IMR-90 (cell line): ENCODE measurements around the gene OLIG3. TPM values are rescaled to one million over a fixed set of nuclear protein-coding genes. Genes with fewer than 3 reads are reported as not detected.

ENCODE experiments used
- ATAC-seq: fragments of 200-7000 bp; cut with Tn5 transposase; 2 replicates; pipeline ENCODE4 v1.9.1; 2020; ENCODE audit warnings: low read depth, mild to moderate bottlenecking, moderate library complexity
- BruUV-seq: library from RNA; stranded (reverse); fragments of 400-500 nt; replicated peaks from 2 replicates; lab custom pipeline; 2021; lab: Mats Ljungman, UMichigan
- CTCF ChIA-PET: fragments of 300-600 bp; formaldehyde crosslinking; extraction: SDS; loops from one replicate; lab custom pipeline; 2021; ENCODE audit warnings: antibody characterized with exemption; lab: Yijun Ruan, JAX
- POLR2A ChIA-PET: fragments of 300-600 bp; sonication (Branson Sonifier 250); formaldehyde crosslinking; loops from one replicate; lab custom pipeline; 2022; ENCODE audit warnings: antibody characterized with exemption; ENCODE audit not compliant: unreplicated experiment; lab: Charles Lee
- DNase-seq: peaks from one replicate; pipeline ENCODE4 v3.0.0; 2013
- H2AFZ ChIP-seq: replicated peaks from 2 replicates; pipeline ENCODE3; 2013; ENCODE audit warnings: low read length, mild to moderate bottlenecking; ENCODE audit not compliant: poor library complexity
- H2AK5ac ChIP-seq: 2 replicates; pipeline ENCODE4 v1.6.1; 2013; ENCODE audit warnings: low read depth, low read length, inconsistent platforms
- H2AK9ac ChIP-seq: replicated peaks from 2 replicates; pipeline ENCODE3; 2013; ENCODE audit warnings: mild to moderate bottlenecking, low read depth, low read length, moderate library complexity; ENCODE audit not compliant: poor library complexity
- H2BK120ac ChIP-seq: 2 replicates; pipeline ENCODE4 v1.6.1; 2013; ENCODE audit warnings: low read depth, low read length, inconsistent platforms
- H2BK15ac ChIP-seq: 3 replicates; pipeline ENCODE4 v1.6.1; 2013; ENCODE audit warnings: low read depth, low read length, inconsistent platforms
- H2BK20ac ChIP-seq: 2 replicates; pipeline ENCODE4 v1.6.1; 2013; ENCODE audit warnings: low read depth, mild to moderate bottlenecking, inconsistent platforms, low read length, moderate library complexity
- H2BK5ac ChIP-seq: 2 replicates; pipeline ENCODE4 v1.6.1; 2013; ENCODE audit warnings: mild to moderate bottlenecking, low read depth, low read length, inconsistent platforms; ENCODE audit not compliant: poor library complexity, severe bottlenecking
- H3K14ac ChIP-seq: replicated peaks from 2 replicates; pipeline ENCODE4 v1.6.1; 2013; ENCODE audit warnings: low read depth, low read length, inconsistent platforms
- H3K18ac ChIP-seq: 2 replicates; pipeline ENCODE4 v1.6.1; 2013; ENCODE audit warnings: low read depth, low read length, control low read depth
- H3K23ac ChIP-seq: 2 replicates; pipeline ENCODE4 v1.6.1; 2013; ENCODE audit warnings: low read depth, low read length, inconsistent platforms
- H3K27ac ChIP-seq: 2 replicates; pipeline ENCODE4 v1.5.1; 2013; ENCODE audit warnings: mild to moderate bottlenecking, control low read depth, low read length; ENCODE audit not compliant: insufficient read depth
- H3K27me3 ChIP-seq: 2 replicates; pipeline ENCODE4 v1.6.1; 2013; ENCODE audit warnings: low read length; ENCODE audit not compliant: control insufficient read depth, insufficient read depth
- H3K36me3 ChIP-seq: 2 replicates; pipeline ENCODE4 v1.6.1; 2013; ENCODE audit warnings: low read length, mixed read lengths; ENCODE audit not compliant: control insufficient read depth, insufficient read depth
- H3K4ac ChIP-seq: 2 replicates; pipeline ENCODE4 v1.6.1; 2013; ENCODE audit warnings: low read depth, low read length, inconsistent platforms
- H3K4me1 ChIP-seq: 2 replicates; pipeline ENCODE4 v1.6.1; 2013; ENCODE audit warnings: low read length, mixed read lengths; ENCODE audit not compliant: control insufficient read depth, insufficient read depth
- H3K4me2 ChIP-seq: 2 replicates; pipeline ENCODE4 v1.6.1; 2013; ENCODE audit warnings: low read depth, mild to moderate bottlenecking, control low read depth, low read length, moderate library complexity
- H3K4me3 ChIP-seq: 2 replicates; pipeline ENCODE4 v1.5.1; 2013; ENCODE audit warnings: low read depth, mild to moderate bottlenecking, control low read depth, low read length, moderate library complexity; ENCODE audit not compliant: insufficient read depth
- H3K56ac ChIP-seq: 2 replicates; pipeline ENCODE4 v1.6.1; 2013; ENCODE audit warnings: low read length, inconsistent platforms; ENCODE audit not compliant: insufficient read depth; ENCODE audit errors: extremely low read depth
- H3K79me1 ChIP-seq, 2 experiments: 2 replicates each; pipeline ENCODE4 v1.6.1; 2013; ENCODE audit warnings: low read length in 2 of 2, inconsistent platforms in 1 of 2, low read depth in 1 of 2
- H3K9ac ChIP-seq: 2 replicates; pipeline ENCODE4 v1.6.1; 2013; ENCODE audit warnings: low read depth, low read length, control low read depth
- H3K9me1 ChIP-seq: 2 replicates; pipeline ENCODE4 v1.6.1; 2013; ENCODE audit warnings: low read length, inconsistent platforms; ENCODE audit not compliant: insufficient read depth
- H3K9me3 ChIP-seq: 2 replicates; pipeline ENCODE4 v1.6.1; 2013; ENCODE audit warnings: low read length; ENCODE audit not compliant: control insufficient read depth, insufficient read depth
- H4K20me1 ChIP-seq: 2 replicates; pipeline ENCODE4 v1.6.1; 2013; ENCODE audit warnings: low read length, inconsistent platforms; ENCODE audit not compliant: insufficient read depth
- H4K5ac ChIP-seq: 2 replicates; pipeline ENCODE4 v1.6.1; 2013; ENCODE audit warnings: mild to moderate bottlenecking, low read depth, low read length, control low read depth
- H4K8ac ChIP-seq, 2 experiments: 2 replicates each; pipeline ENCODE4 v1.6.1; 2013; ENCODE audit warnings: low read depth in 2 of 2, low read length in 2 of 2, control low read depth in 1 of 2, inconsistent platforms in 1 of 2
- H4K91ac ChIP-seq: 2 replicates; pipeline ENCODE4 v1.6.1; 2013; ENCODE audit warnings: low read depth, low read length, inconsistent platforms; ENCODE audit not compliant: insufficient read depth
- BHLHE40 ChIP-seq: fragments of 150-350 bp; IDR thresholded peaks from 2 replicates; pipeline ENCODE4 v1.6.1; 2016; ENCODE audit warnings: mild to moderate bottlenecking, low read depth, low read length
- CEBPB ChIP-seq: IDR thresholded peaks from 2 replicates; pipeline ENCODE4 v1.6.1; 2012; ENCODE audit warnings: low read depth, low read length, improper control_type of control experiment
- CHD1 ChIP-seq: IDR thresholded peaks from 2 replicates; pipeline ENCODE4 v1.6.1; 2012; ENCODE audit warnings: low read depth, low read length, improper control_type of control experiment
- ELK1 ChIP-seq: fragments of 150-350 bp; IDR thresholded peaks from 2 replicates; pipeline ENCODE4 v1.6.1; 2016; ENCODE audit warnings: low read depth, mild to moderate bottlenecking, low read length, moderate library complexity, borderline replicate concordance
- FOS ChIP-seq: fragments of 150-350 bp; IDR thresholded peaks from 2 replicates; pipeline ENCODE4 v1.6.1; 2016; ENCODE audit warnings: low read depth, low read length
- MAFK ChIP-seq: IDR thresholded peaks from 2 replicates; pipeline ENCODE4 v1.6.1; 2012; ENCODE audit warnings: low read depth, low read length, improper control_type of control experiment
- MAZ ChIP-seq: IDR thresholded peaks from 2 replicates; pipeline ENCODE4 v1.6.1; 2012; ENCODE audit warnings: low read depth, mild to moderate bottlenecking, low read length, improper control_type of control experiment, moderate library complexity, borderline replicate concordance
- MXI1 ChIP-seq: IDR thresholded peaks from 2 replicates; pipeline ENCODE4 v1.6.1; 2012; ENCODE audit warnings: low read depth, mild to moderate bottlenecking, low read length, moderate library complexity, borderline replicate concordance
- NFE2L2 ChIP-seq: fragments of 150-350 bp; IDR thresholded peaks from 2 replicates; pipeline ENCODE4 v1.6.1; 2016; ENCODE audit warnings: low read depth, mild to moderate bottlenecking, low read length
- POLR2A ChIP-seq: IDR thresholded peaks from 2 replicates; pipeline ENCODE4 v1.6.1; 2012; ENCODE audit warnings: mild to moderate bottlenecking, low read depth, low read length
- RAD21 ChIP-seq: IDR thresholded peaks from 2 replicates; pipeline ENCODE4 v1.6.1; 2012; ENCODE audit warnings: low read length, improper control_type of control experiment
- RCOR1 ChIP-seq: IDR thresholded peaks from 2 replicates; pipeline ENCODE4 v1.6.1; 2012; ENCODE audit warnings: mild to moderate bottlenecking, low read length, improper control_type of control experiment; ENCODE audit not compliant: insufficient replicate concordance
- RFX5 ChIP-seq: IDR thresholded peaks from 2 replicates; pipeline ENCODE4 v1.8.0; 2012; ENCODE audit warnings: low read depth, mild to moderate bottlenecking, low read length, moderate library complexity
- SMC3 ChIP-seq: fragments of 150-350 bp; IDR thresholded peaks from 2 replicates; pipeline ENCODE4 v1.6.1; 2016; ENCODE audit warnings: low read depth, mild to moderate bottlenecking, antibody characterized with exemption, low read length, moderate library complexity
- WGBS, 2 experiments: methylation state at CpG; one replicate each; pipeline versions ENCODE4 v1.1.5 to v1.1.7; 2013; ENCODE audit warnings: missing lambda C conversion rate in 2 of 2; ENCODE audit not compliant: insufficient read length in 1 of 2; ENCODE audit errors: extremely low coverage in 2 of 2; 5-methylcytosine and 5-hydroxymethylcytosine counted together
- dilution Hi-C: fragments of 300-500 bp; cut with HindIII; formaldehyde crosslinking; loops from one replicate; pipeline ENCODE4 v1.14.3; 2018; ENCODE audit warnings: low sequenced_read_pairs; ENCODE audit not compliant: unreplicated experiment
- in situ Hi-C: fragments of 300-500 bp; cut with MboI; formaldehyde crosslinking; loops from 3 replicates; pipeline ENCODE4 v1.14.3; 2019; ENCODE audit warnings: low sequenced_read_pairs, inconsistent platforms, mixed read lengths
- intact Hi-C: fragments of 100-400 bp; cut with micrococcal nuclease; formaldehyde crosslinking; loops from 2 replicates; pipeline ENCODE4 v1.10.0; 2022
- polyA plus RNA-seq, 3 experiments: library from polyadenylated mRNA; depleted of rRNA; stranded (reverse); fragments of >200 nt; gene quantifications; 2 replicates each; pipeline ENCODE4 v1.2.3, GENCODE V29; 2012; ENCODE audit warnings: low replicate concordance in 1 of 3
- total RNA-seq: library from RNA; depleted of rRNA; stranded (reverse); fragments of >200 nt; gene quantifications from 2 replicates; pipeline ENCODE4 v1.2.3, GENCODE V29; 2012
- TF ChIP-seq, protein P1 (sequence below): conservative IDR thresholded peaks from 2 replicates; pipeline ENCODE4 v1.5.1; 2012; ENCODE audit warnings: mild to moderate bottlenecking, low read depth, low read length, improper control_type of control experiment
- TF ChIP-seq, protein P2 (sequence below): fragments of 150-350 bp; IDR thresholded peaks from 2 replicates; pipeline ENCODE4 v1.6.1; 2017; ENCODE audit warnings: mild to moderate bottlenecking, antibody characterized with exemption, low read length, low read depth

The OLIG3 gene
- total and polyA plus RNA-seq, 2 of the 4 experiments (the other 2 are of a cell fraction) = not detected

GRCh38 chr6:137536104-137536773 lies 42.0 kb upstream of the OLIG3 start:
- Histone ChIP-seq H3K4me3 (no peak overlapping the region), H3K27me3 (no peaks in the 10 kb centered on the region; the same call in 1 of the 2 replicates), H3K9me1 (no peaks in the 10 kb centered on the region), H3K4ac (no peak overlapping the region), H3K4me2 (no peak overlapping the region), H3K56ac (no peak overlapping the region), H2BK15ac (no peak overlapping the region), H4K20me1 (no peaks in the 10 kb centered on the region), H3K9me3 (no peaks in the 10 kb centered on the region), H3K9ac (no peak overlapping the region), H3K79me1 (no peaks in the 10 kb centered on the region), H3K4me1 (no peaks in the 10 kb centered on the region), H2BK5ac (no peak overlapping the region), H2AK9ac (no peak overlapping the region), H3K14ac (no peak overlapping the region), H2AFZ (no peak overlapping the region), H2AK5ac (no peak overlapping the region), H2BK20ac (no peak overlapping the region), H3K23ac (no peak overlapping the region), H3K18ac (no peak overlapping the region), H4K8ac (no peak overlapping the region), H3K27ac (no peak overlapping the region), H2BK120ac (no peak overlapping the region), H4K5ac (no peak overlapping the region), H4K91ac (no peak overlapping the region), H3K36me3 (no peaks in the 10 kb centered on the region)
- no peak for ATAC-seq
- BruUV-seq = no TSS peak
- ChIA-PET CTCF (no interaction called here), POLR2A (no interaction called here)
- TF ChIP-seq RAD21 = no peak
- TF ChIP-seq RCOR1 = no peak
- TF ChIP-seq NFE2L2 = no peak
- TF ChIP-seq, protein P1, sequence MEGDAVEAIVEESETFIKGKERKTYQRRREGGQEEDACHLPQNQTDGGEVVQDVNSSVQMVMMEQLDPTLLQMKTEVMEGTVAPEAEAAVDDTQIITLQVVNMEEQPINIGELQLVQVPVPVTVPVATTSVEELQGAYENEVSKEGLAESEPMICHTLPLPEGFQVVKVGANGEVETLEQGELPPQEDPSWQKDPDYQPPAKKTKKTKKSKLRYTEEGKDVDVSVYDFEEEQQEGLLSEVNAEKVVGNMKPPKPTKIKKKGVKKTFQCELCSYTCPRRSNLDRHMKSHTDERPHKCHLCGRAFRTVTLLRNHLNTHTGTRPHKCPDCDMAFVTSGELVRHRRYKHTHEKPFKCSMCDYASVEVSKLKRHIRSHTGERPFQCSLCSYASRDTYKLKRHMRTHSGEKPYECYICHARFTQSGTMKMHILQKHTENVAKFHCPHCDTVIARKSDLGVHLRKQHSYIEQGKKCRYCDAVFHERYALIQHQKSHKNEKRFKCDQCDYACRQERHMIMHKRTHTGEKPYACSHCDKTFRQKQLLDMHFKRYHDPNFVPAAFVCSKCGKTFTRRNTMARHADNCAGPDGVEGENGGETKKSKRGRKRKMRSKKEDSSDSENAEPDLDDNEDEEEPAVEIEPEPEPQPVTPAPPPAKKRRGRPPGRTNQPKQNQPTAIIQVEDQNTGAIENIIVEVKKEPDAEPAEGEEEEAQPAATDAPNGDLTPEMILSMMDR = no peak
- no peak for TF ChIP-seq SMC3
- no peak for TF ChIP-seq POLR2A
- TF ChIP-seq BHLHE40 = no peak
- no peak for TF ChIP-seq ELK1
- no peak for TF ChIP-seq MXI1
- no peak for TF ChIP-seq CEBPB
- no peak for TF ChIP-seq MAFK
- TF ChIP-seq MAZ = no peak
- no peak for TF ChIP-seq FOS
- TF ChIP-seq RFX5 = no peak
- no peak for TF ChIP-seq CHD1
- TF ChIP-seq, protein P2, sequence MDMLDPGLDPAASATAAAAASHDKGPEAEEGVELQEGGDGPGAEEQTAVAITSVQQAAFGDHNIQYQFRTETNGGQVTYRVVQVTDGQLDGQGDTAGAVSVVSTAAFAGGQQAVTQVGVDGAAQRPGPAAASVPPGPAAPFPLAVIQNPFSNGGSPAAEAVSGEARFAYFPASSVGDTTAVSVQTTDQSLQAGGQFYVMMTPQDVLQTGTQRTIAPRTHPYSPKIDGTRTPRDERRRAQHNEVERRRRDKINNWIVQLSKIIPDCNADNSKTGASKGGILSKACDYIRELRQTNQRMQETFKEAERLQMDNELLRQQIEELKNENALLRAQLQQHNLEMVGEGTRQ = no peak
- in situ Hi-C loops (no loop called here), intact Hi-C loops (no loop called here), dilution Hi-C loops (no loop called here)
- WGBS, 2 experiments = 76% methylated on average over 4 of the region's 6 CpGs; no CpG with 5 or more reads in 1 of the 2 experiments
- no peak for DNase-seq
